GM12878 (cell line): ENCODE data around the gene C10orf88. TPM values are rescaled to one million over a fixed set of nuclear protein-coding genes. Genes with fewer than 3 reads are reported as not detected.

Experiments used
- ATAC-seq: fragments of 200-7000 bp; cut with Tn5 transposase; 3 replicates; pipeline ENCODE4 v1.9.1; 2020; ENCODE audit warnings: mild to moderate bottlenecking, moderate library complexity
- BruUV-seq: library from RNA; stranded (reverse); fragments of 400-500 nt; replicated peaks from 2 replicates; lab custom pipeline; 2021; lab: Mats Ljungman, UMichigan
- CTCF ChIA-PET: fragments of 300-600 bp; sonication (Branson Sonifier 250); formaldehyde crosslinking; extraction: SDS; loops from one replicate; lab custom pipeline; 2021; ENCODE audit warnings: inconsistent platforms; lab: Yijun Ruan, JAX
- POLR2A ChIA-PET: fragments of 350-600 bp; formaldehyde crosslinking; extraction: SDS; loops from one replicate; lab custom pipeline; 2021; ENCODE audit warnings: inconsistent platforms; lab: Charles Lee
- RAD21 ChIA-PET: fragments of 300-600 bp; sonication (Branson Sonifier 250); formaldehyde crosslinking; loops from one replicate; lab custom pipeline; 2023; ENCODE audit warnings: antibody characterized with exemption; ENCODE audit not compliant: unreplicated experiment; lab: Charles Lee
- SMC1A ChIA-PET: fragments of 300-600 bp; sonication (Branson Sonifier 250); formaldehyde crosslinking; loops from one replicate; lab custom pipeline; 2023; ENCODE audit not compliant: unreplicated experiment, uncharacterized antibody; lab: Charles Lee
- DNase-seq: peaks from one replicate; pipeline ENCODE4 v3.0.0-alpha.2; 2011; ENCODE audit warnings: low read depth, low spot score
- FAIRE-seq: peaks from 3 replicates; lab custom pipeline; 2011; peaks lifted over from hg19 to GRCh38; lab: Jason Lieb, UNC
- H2AFZ ChIP-seq: 2 replicates; pipeline ENCODE4 v1.6.0; 2011; ENCODE audit warnings: low read depth, low read length, control low read depth; ENCODE audit not compliant: control insufficient read depth
- H3K27ac ChIP-seq: 2 replicates; pipeline ENCODE4 v1.5.1; 2011; ENCODE audit warnings: control low read depth; ENCODE audit not compliant: control insufficient read depth, insufficient read depth
- H3K27me3 ChIP-seq, 2 experiments: replicated peaks in 1 of 2; 2 replicates each; pipeline versions ENCODE4 v1.6.0 to v1.6.1; 2011; ENCODE audit warnings: low read length in 1 of 2; ENCODE audit not compliant: control insufficient read depth in 2 of 2, insufficient read depth in 2 of 2
- H3K36me3 ChIP-seq, 2 experiments: 2 replicates each; pipeline ENCODE4 v1.5.1; 2011; ENCODE audit warnings: low read length in 1 of 2; ENCODE audit not compliant: control insufficient read depth in 2 of 2, insufficient read depth in 2 of 2
- H3K4me1 ChIP-seq: 2 replicates; pipeline ENCODE4 v1.6.1; 2011; ENCODE audit warnings: mild to moderate bottlenecking, low read length, moderate library complexity, mixed read lengths; ENCODE audit not compliant: control insufficient read depth, insufficient read depth
- H3K4me2 ChIP-seq: 2 replicates; pipeline ENCODE4 v1.6.0; 2011; ENCODE audit warnings: control low read depth; ENCODE audit not compliant: control insufficient read depth, insufficient read depth
- H3K4me3 ChIP-seq: fragments of 200-600 bp; sonication (generic); 2 replicates; pipeline ENCODE4 v1.5.1; 2016
- H3K79me2 ChIP-seq: 2 replicates; pipeline ENCODE4 v1.6.0; 2011; ENCODE audit warnings: low read length; ENCODE audit not compliant: control insufficient read depth, insufficient read depth
- H3K9ac ChIP-seq: 2 replicates; pipeline ENCODE4 v1.8.0; 2011; ENCODE audit warnings: low read length, control low read depth, mixed read lengths; ENCODE audit not compliant: control insufficient read depth, insufficient read depth
- H3K9me3 ChIP-seq: replicated peaks from 3 replicates; pipeline ENCODE4 v1.5.1; 2011; ENCODE audit warnings: mild to moderate bottlenecking, low read length; ENCODE audit not compliant: control insufficient read depth, insufficient read depth
- H4K20me1 ChIP-seq: 2 replicates; pipeline ENCODE4 v1.6.0; 2011; ENCODE audit not compliant: control insufficient read depth, insufficient read depth
- BHLHE40 ChIP-seq, 2 experiments: fragments of 450-650 bp in 1 of 2; IDR thresholded peaks; 2 replicates each; pipeline ENCODE4 v1.6.1; 2011 to 2017; ENCODE audit warnings: low read depth in 2 of 2, borderline replicate concordance in 1 of 2, improper control_type of control experiment in 1 of 2, low read length in 1 of 2, mild to moderate bottlenecking in 1 of 2
- CHD2 ChIP-seq: IDR thresholded peaks from 2 replicates; pipeline ENCODE4 v1.6.1; 2011; ENCODE audit warnings: low read depth, low read length, improper control_type of control experiment, borderline replicate concordance
- NBN ChIP-seq: fragments of 450-650 bp; IDR thresholded peaks from 2 replicates; pipeline ENCODE4 v1.6.1; 2016
- NKRF ChIP-seq: fragments of 450-650 bp; conservative IDR thresholded peaks from 2 replicates; pipeline ENCODE4 v1.6.1; 2017; ENCODE audit warnings: mild to moderate bottlenecking, moderate library complexity
- POU2F2 ChIP-seq: IDR thresholded peaks from 3 replicates; pipeline ENCODE4 v1.6.1; 2011; ENCODE audit warnings: low read depth, mild to moderate bottlenecking, low read length, borderline replicate concordance
- SREBF2 ChIP-seq: IDR thresholded peaks from 2 replicates; pipeline ENCODE4 v1.6.1; 2012; ENCODE audit warnings: mild to moderate bottlenecking, low read length
- TCF12 ChIP-seq: IDR thresholded peaks from 2 replicates; pipeline ENCODE4 v1.6.1; 2011; ENCODE audit warnings: low read depth, mild to moderate bottlenecking, low read length
- ZSCAN29 ChIP-seq: fragments of 450-650 bp; IDR thresholded peaks from 2 replicates; pipeline ENCODE4 v1.6.1; 2017; ENCODE audit warnings: mild to moderate bottlenecking, moderate library complexity
- ZZZ3 ChIP-seq: IDR thresholded peaks from 2 replicates; pipeline ENCODE4 v1.6.1; 2011; ENCODE audit warnings: low read depth; ENCODE audit not compliant: control insufficient read depth, insufficient read length
- WGBS: methylation state at CpG from one replicate; pipeline ENCODE4 v1.1.6; 2016; ENCODE audit warnings: low lambda C conversion rate; ENCODE audit not compliant: insufficient replicate concordance, insufficient coverage; ENCODE audit errors: missing lambda C conversion rate; 5-methylcytosine and 5-hydroxymethylcytosine counted together
- in situ Hi-C: fragments of 300-500 bp; cut with MboI; formaldehyde crosslinking; loops from 9 replicates; pipeline ENCODE4 v1.14.3; 2018; ENCODE audit warnings: mixed read lengths
- intact Hi-C: fragments of 100-400 bp; cut with micrococcal nuclease; formaldehyde crosslinking; loops from one replicate; pipeline ENCODE4 v1.14.2; 2022; ENCODE audit not compliant: unreplicated experiment
- polyA plus RNA-seq, 11 experiments: library from polyadenylated mRNA; depleted of rRNA in 4 of 11; unstranded in 6 of 11; stranded (reverse) in 5 of 11; fragments of >200 nt; fragmentation: Nextera tagmentation in 4 of 11; fragmentation: Illumina TruSeq in 1 of 11; extraction: Ambion mirVana in 4 of 11; extraction: Trizol in 1 of 11; gene quantifications; 1 replicate in 1 of 11; 2 replicates in 10 of 11; pipeline versions ENCODE4 v1.2.1 to v1.2.3, GENCODE V29; 2011 to 2016; ENCODE audit warnings: inconsistent platforms in 2 of 11, missing spikeins in 2 of 11, low read depth in 1 of 11
- total RNA-seq, 4 experiments: library from RNA; depleted of rRNA in 3 of 4; stranded (reverse); fragments of >200 nt in 3 of 4; fragmentation: Illumina TruSeq in 1 of 4; extraction: Trizol in 1 of 4; gene quantifications; 2 replicates each; pipeline versions ENCODE4 v1.2.1 to v1.2.3, GENCODE V29; 2013 to 2021

C10orf88 gene
- total and polyA plus RNA-seq, 10 of the 15 experiments (the other 5 are each of a cell fraction or from before 2014, with no cell fraction given) = 4.7 to 12.5 (median 8.5) TPM

DNA sequence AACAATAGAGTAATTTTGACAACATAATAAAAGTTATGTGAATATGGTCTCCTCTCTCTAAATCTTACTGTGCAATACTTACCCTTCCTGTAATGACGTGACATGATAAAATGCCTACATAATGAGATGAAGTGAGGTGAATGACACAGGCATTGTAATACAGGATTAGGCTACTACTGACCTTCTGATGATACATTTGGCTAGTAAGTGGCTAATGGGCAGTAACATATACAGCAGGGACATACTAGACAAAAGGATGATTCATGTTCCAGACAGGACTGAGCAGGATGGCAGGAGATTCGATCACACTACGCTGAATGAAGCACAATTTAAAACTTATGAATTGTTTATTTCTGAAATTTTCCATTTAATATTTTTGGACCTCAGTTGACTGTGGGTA is 4.7 kb downstream of the C10orf88 start:
- ChIA-PET POLR2A (no interaction called here), CTCF (no interaction called here), RAD21 (no interaction called here), SMC1A (interaction anchor here (1.4 kb wide), 2 partner anchors 24 to 30 kb away, joined by 3 read pairs; partner anchors contain the start of gene PSTK)
- TF ChIP-seq ZZZ3 (no peak), CHD2 (no peak), POU2F2 (no peak), NBN (no peak), BHLHE40 (IDR thresholded peaks at IDR 0.05; ENCODE audit: borderline replicate concordance in 1 of 2, low read depth in 2 of 2, low read length in 1 of 2) (no peak), ZSCAN29 (no peak), TCF12 (no peak), SREBF2 (no peak), NKRF (no peak)
- Histone ChIP-seq H3K27ac (no peak overlapping the region), H3K27me3 (no peaks in the 10 kb centered on the region), H3K4me1 (peaks cover under 1% of the 10 kb centered on the region), H2AFZ (no peak overlapping the region), H4K20me1 (no peaks in the 10 kb centered on the region), H3K36me3 (no peaks in the 10 kb centered on the region; a peak in 1 of 4 replicates), H3K9ac (no peak overlapping the region), H3K9me3 (no peaks in the 10 kb centered on the region; the same call in 2 of the 3 replicates), H3K4me3 (no peak overlapping the region), H3K79me2 (peaks cover 4% of the 10 kb centered on the region), H3K4me2 (no peak overlapping the region)
- no peak for FAIRE-seq
- in situ Hi-C loops (no loop called here), intact Hi-C loops (no loop called here)
- 97% methylated on average over 3 of the region's 3 CpGs for WGBS
- no peak for ATAC-seq
- DNase-seq = no peak
- BruUV-seq = no TSS peak
